ENCODE data around the gene TNPO3.
"Not testable (repeated sequence)": the region's sequence is repeated elsewhere in the genome, so short reads cannot be mapped to it uniquely, and the experiment has no call there.

TNPO3 gene

DNA sequence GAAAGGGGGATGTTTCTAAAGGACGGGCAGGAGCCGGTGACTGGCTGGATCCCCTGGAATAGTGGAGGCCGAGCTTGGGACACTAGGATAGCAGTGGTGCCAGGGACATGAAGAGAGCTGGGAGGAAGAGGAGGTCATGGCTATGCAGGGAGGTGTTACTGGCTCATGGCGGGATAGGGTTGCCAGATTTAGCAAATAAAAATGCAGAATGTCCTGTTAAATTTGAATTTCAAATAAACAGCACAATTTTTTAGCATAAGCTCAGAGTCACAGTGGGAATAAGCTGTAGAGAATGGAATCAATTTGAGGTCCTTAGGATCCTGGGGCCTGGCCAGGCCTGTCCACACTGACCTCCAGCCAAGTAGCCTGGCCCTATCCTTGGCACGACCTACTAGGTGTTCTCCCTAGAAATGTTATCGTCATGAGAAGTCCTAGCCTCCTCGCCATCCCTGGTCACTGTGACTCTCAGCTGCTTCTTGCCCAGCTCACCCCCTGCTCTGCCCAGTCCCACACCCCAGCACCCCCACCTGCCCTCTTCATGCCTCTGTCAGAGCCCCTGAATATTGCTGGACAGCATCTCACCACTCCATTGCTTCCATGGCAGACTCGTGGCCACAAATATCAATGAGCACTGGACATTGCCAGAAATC is 136.8 kb downstream of the TNPO3 start:
- no peak for DNase-seq

- no peak for DNase-seq
Observed at GRCh38 chr7:128917122-128917521, 137.8 kb downstream of the TNPO3 start.

- DNase-seq, result no peak
Observed at GRCh38 chr7:128916643-128916915, 138.3 kb downstream of the TNPO3 start.

GRCh38 chr7:128915841-128916642 is 138.9 kb downstream of the TNPO3 start:
- no peak for DNase-seq

- no peak for DNase-seq
Observed at GRCh38 chr7:128915271-128915819, 139.6 kb downstream of the TNPO3 start.

GRCh38 chr7:128914566-128915151 is 140.3 kb downstream of the TNPO3 start:
- DNase-seq, result no peak

GRCh38 chr7:128913870-128914565 is 140.9 kb downstream of the TNPO3 start:
- no peak for DNase-seq

DNA sequence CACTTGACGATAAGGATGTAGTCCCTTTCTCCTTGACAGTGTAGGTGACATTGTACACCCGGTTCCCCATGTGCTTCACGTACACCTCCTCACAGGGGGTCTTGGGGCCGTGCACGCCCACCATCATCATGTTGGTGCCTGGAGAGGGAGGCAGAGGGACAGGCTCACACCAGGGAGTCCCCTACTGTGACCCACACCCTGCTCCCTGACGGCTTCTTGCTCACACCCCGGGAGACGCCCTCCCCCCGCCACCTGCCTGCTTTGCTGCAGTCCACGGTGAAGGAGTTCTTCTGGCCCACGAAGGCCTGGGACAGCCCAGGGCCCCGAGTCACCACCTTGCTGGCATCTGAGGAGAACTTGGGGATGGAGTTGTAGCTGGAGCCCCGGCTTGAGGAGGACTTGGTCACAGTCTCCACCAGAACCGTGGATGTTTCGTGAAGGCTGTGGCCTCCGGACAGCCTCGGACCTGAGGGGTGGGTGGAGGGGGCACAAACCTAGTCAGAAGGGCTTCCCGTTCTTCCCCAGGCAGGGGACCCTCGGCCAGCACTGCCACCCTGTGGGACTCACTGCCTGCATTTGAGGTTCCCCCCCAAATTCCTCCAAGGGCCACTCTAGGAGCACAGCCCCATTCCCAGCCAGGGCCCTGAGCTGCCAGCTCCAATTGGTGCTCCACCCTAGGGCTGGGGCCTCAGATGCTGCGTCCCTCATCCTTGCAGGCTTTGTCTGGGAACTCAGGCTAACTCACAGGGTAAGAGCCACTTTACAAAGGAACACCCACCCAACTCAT is 142.0 kb downstream of the TNPO3 start:
- DNase-seq, result not testable (repeated sequence)

GRCh38 chr7:128912281-128912680 is 142.6 kb downstream of the TNPO3 start:
- no peak for DNase-seq

GRCh38 chr7:128911423-128912031 is 143.4 kb downstream of the TNPO3 start:
- no peak for DNase-seq

DNA sequence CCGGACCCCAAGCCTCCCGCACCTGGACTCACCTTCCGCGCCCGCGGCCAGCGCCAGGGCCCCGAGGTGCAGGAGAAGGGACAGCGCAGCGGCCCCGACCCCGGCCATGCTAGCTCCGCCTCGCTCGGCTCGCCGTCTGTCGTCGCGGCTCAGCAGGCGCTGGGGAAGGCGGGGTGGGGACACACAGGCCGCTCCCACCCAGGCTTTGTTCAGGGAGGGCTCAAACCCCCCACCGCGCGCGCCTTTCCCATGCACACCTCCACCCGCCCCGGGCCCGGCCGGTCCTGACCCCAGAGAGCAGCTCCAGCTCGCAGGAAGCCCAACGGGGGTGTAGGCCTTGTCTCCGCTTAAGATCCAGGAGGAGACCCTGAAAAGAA is 144.4 kb downstream of the TNPO3 start, which contains the start of gene KCP:
Gene KCP, minus strand, starts transcription at position 141 of the 377 bp plus-strand sequence. Its CDS starts 33 bp downstream, at position 108.
- DNase-seq, result no peak

DNA sequence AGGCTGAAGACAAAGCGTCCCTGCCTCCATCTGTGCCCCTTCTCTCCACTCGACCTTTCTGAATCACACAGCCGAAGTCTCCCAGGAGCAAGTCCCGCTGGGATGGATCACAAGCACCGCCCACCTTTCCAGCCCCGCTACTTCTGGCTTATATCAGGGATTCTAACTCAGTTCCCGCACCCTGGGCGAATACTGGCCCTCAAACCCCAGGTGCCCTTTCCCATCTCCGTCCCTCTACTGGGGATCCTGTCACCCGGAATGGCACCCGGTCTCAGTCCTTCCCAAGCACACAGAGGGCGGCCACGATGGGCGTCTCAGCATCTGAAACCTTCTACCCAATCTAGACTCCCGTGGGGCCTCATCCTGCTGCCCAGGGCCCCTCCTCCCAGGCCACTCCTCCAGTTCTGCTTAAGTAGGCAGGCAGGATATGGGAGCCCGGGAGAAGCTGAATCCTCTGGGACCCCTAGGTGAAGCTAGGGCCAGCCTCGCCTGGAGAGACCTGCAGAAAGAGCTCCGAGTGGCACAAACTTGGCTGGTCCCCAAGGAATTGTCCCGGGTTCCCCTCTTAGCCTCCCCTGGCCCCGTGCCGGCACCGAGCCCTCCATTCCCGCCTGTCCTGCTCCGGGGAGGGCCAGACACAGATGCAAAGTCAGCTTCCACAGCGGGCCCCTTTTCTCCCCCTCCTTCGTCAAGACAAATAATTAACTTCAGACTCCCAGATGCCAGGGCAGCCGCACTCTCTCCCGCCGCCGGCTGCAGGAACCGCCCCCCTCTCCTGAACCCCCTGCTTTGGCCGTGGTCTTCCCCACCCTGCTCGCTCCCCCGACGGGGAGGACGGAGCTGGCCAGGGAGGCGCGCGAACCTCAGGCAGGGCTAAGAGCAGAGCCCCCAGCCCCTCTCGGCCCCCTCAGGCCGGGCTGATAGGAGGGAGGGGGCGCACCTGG is 145.0 kb downstream of the TNPO3 start:
- DNase-seq, result no peak

GRCh38 chr7:128908750-128909624 is 145.9 kb downstream of the TNPO3 start:
- no peak for DNase-seq

DNA sequence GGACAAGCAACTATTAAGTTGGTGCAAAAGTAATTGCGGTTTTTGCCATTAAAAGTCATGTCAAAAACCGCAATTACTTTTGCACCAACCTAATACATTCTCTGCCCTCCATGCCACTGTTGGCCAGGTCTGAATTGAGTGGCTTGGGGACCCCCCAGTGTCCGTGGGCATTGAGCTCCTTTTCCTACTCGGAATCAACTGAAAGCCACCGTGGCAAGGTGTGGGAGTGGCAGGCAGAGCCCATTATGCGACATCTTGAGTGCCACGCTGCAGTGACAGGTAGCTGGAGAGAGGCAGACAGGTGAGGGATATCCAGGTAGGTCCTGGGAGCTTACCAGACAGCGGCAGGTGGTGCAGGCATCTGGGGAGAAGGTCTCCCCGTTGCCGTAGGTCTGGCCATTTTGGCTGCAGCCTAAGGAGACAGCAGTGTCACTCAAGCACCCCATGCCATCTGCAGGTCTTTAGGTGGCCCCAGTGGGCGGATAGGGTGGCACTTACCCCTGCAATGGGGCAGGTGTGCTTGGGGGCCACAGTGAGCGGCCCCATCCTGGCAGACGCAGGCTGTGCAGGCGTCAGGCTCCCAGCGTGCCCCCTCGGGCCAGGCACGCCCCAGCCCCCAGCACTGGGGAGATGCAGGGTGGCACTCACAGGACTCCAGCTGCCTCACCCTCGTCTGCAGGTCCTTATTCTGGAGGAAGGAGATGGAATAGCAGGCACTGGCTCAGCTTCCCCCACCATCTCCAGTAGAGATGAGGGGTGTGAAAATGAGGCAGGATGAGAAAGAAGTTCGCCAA is 147.9 kb downstream of the TNPO3 start:
- no peak for DNase-seq

DNA sequence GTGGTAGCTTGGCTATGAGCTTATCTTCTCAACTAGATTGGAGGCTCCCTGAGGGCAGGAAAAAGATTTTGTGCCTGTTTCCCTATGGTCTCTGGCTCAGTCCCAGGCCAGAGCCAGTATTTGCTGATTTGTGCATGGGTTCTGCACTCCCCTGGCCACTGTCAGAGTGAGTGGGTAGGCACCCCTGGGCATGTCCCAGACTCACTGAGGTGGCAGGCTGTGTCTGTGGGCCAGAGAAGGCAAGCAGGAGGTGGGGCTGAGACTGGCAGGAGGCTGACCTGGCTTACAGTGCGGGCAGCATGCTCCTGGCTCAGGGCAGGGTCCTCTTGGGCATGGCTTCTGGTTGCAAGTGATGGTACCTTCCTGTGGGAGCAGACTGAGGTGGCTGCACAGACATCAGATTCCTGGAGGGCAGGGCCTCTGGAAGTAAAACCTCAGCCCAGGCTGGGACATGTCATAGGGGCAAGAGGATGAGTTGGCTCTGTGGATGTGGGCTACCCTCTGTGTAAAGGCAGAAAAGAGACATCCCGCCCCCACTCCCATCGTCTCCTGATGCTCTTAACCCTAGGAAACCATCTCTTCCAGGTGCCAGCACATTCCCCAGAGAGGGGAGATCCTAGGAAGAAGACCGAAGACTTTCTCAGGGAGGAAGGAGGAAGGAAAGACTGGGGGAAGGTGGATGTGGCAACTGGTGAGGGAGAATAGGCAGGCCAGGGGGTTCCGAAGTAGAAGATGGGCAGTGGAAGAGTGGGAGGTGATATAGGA is 148.7 kb downstream of the TNPO3 start:
- no peak for DNase-seq

DNA sequence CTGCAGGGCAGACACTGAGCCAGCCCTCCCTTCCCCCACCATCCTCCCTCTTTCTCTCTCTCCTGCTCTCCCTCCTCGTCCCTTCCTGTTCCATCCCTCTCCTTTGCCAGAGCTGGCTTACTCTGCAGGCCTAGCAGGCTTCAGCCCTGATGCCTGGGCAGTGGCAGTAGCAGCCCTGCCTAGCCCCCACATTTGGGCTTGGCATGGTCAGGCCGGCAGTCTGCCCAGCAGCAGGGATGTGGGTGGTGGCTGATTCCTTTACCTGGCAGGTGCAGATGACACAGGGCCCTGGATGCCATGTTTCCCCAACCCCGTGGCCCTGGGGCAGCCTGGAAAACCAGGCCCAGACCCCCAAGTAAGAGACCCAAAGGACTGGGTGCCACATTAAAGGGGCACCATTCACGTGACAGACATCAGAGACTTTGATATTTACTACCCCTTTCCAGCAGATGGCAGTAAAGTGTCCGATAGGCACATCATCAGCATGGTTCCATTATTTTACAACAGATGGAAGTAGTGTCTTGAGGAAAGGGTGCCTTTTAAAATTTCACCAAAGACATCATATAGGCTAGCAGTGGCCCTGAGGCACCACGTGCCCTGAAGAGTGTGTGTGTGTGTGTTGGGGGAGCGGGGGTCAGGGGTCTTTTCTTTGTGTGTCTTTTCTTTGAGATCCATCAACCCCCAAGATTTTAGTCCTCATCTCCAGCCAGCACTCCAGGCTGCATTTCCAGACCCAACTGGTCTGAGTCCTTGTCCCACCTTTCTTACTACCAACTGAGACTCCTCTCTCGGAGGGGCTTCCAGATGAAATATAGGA is 150.3 kb downstream of the TNPO3 start:
- DNase-seq, result no peak

All from stimulated activated CD8-positive, alpha-beta memory T cell treated with anti-CD3 and anti-CD28 coated beads, Interleukin-4, amount 100 ng/mL, for 48 hours (primary cell).